Natural killer cell (primary cell): ENCODE data around the gene SAA2. TPM values are rescaled to one million over a fixed set of nuclear protein-coding genes. Genes with fewer than 3 reads are reported as not detected.
"Not testable (repeated sequence)": the region's sequence is repeated elsewhere in the genome, so short reads cannot be mapped to it uniquely, and the experiment has no call there.

ENCODE experiments used
- ATAC-seq, 3 donors: fragments of 150-1000 bp in 2 of 3; fragments of 200-7000 bp in 1 of 3; cut with Tn5 transposase; 1 replicate in 1 of 3; 2 replicates in 2 of 3; pipeline ENCODE4 v1.10.0; 2021; ENCODE audit warnings: mild to moderate bottlenecking in 2 of 3, moderate library complexity in 2 of 3
- DNase-seq, 2 donors: peaks; one replicate each; pipeline versions ENCODE4 v3.0.0 to v3.0.0-alpha.2; 2013 to 2021; ENCODE audit warnings: mixed read lengths in 1 of 2
- H3K27ac ChIP-seq: one replicate; pipeline ENCODE4 v1.5.1; 2013; ENCODE audit warnings: mild to moderate bottlenecking, low read length
- H3K27me3 ChIP-seq: one replicate; pipeline ENCODE4 v1.6.1; 2013; ENCODE audit warnings: low read length; ENCODE audit not compliant: control insufficient read depth, insufficient read depth
- H3K36me3 ChIP-seq: one replicate; pipeline ENCODE4 v1.6.1; 2013; ENCODE audit warnings: low read length; ENCODE audit not compliant: control insufficient read depth, insufficient read depth
- H3K4me1 ChIP-seq: one replicate; pipeline ENCODE4 v1.6.1; 2013; ENCODE audit warnings: low read length; ENCODE audit not compliant: control insufficient read depth, insufficient read depth
- H3K4me3 ChIP-seq: one replicate; pipeline ENCODE4 v1.5.1; 2013; ENCODE audit warnings: low read length
- H3K9me3 ChIP-seq: one replicate; pipeline ENCODE4 v1.6.1; 2013; ENCODE audit warnings: low read length; ENCODE audit not compliant: control insufficient read depth, insufficient read depth
- H3K27ac Mint-ChIP-seq, 2 donors: one replicate each; pipeline ENCODE4 v1.8.0; 2022; ENCODE audit warnings: mild to moderate bottlenecking in 2 of 2, mixed read lengths in 2 of 2, moderate library complexity in 1 of 2
- H3K27me3 Mint-ChIP-seq, 2 donors: one replicate each; pipeline ENCODE4 v1.8.0; 2022; ENCODE audit warnings: low read depth in 2 of 2, mixed read lengths in 2 of 2
- H3K36me3 Mint-ChIP-seq: one replicate; pipeline ENCODE4 v1.8.0; 2022; ENCODE audit warnings: mixed read lengths
- H3K4me1 Mint-ChIP-seq, 2 donors: one replicate each; pipeline ENCODE4 v1.8.0; 2022; ENCODE audit warnings: mixed read lengths in 2 of 2
- H3K4me3 Mint-ChIP-seq: one replicate; pipeline ENCODE4 v1.8.0; 2022; ENCODE audit warnings: mild to moderate bottlenecking, moderate library complexity, mixed read lengths
- H3K9me3 Mint-ChIP-seq, 2 donors: one replicate each; pipeline ENCODE4 v1.8.0; 2022; ENCODE audit warnings: mixed read lengths in 2 of 2
- WGBS: methylation state at CpG from one replicate; pipeline ENCODE4 v1.1.7; 2013; ENCODE audit warnings: missing lambda C conversion rate; ENCODE audit not compliant: insufficient coverage; 5-methylcytosine and 5-hydroxymethylcytosine counted together
- intact Hi-C: fragments of 100-400 bp; cut with micrococcal nuclease; formaldehyde crosslinking; loops from one replicate; pipeline ENCODE4 v1.14.2; 2022
- total RNA-seq, 4 donors: library from RNA; stranded (reverse); fragments of 120-200 nt in 1 of 4; gene quantifications; one replicate each; pipeline versions ENCODE4 v1.2.3 to v1.2.4, GENCODE V29; 2013 to 2022
- TF ChIP-seq, protein P1 (sequence below): fragments of 200-600 bp; IDR thresholded peaks from one replicate; pipeline ENCODE4 v1.8.0; 2022; ENCODE audit warnings: antibody characterized with exemption

The SAA2 gene
- total RNA-seq, 3 donors from 2014 or later (not counting 1 experiment from before 2014, with no cell fraction given): not detected

GRCh38 chr11:18204220-18204619, 44.2 kb downstream of the SAA2 start:
- Mint-ChIP-seq H3K27me3 (peaks cover 49 to 68% of the 10 kb centered on the region in 2 donors), H3K9me3 (no peaks in the 10 kb centered on the region), H3K4me3 (no peak overlapping the region), H3K4me1 (no peaks in the 10 kb centered on the region), H3K27ac (no peak overlapping the region), H3K36me3 (no peaks in the 10 kb centered on the region)
- DNase-seq (no peak), ATAC-seq (no peak)
- no peak overlapping the region for H3K4me3 ChIP-seq
- H3K27ac ChIP-seq: no peak overlapping the region
- WGBS: 87% methylated on average over 3 of the region's 3 CpGs
- no peaks in the 10 kb centered on the region for H3K9me3 ChIP-seq
- peaks cover 3% of the 10 kb centered on the region for H3K27me3 ChIP-seq
- TF ChIP-seq, protein P1, sequence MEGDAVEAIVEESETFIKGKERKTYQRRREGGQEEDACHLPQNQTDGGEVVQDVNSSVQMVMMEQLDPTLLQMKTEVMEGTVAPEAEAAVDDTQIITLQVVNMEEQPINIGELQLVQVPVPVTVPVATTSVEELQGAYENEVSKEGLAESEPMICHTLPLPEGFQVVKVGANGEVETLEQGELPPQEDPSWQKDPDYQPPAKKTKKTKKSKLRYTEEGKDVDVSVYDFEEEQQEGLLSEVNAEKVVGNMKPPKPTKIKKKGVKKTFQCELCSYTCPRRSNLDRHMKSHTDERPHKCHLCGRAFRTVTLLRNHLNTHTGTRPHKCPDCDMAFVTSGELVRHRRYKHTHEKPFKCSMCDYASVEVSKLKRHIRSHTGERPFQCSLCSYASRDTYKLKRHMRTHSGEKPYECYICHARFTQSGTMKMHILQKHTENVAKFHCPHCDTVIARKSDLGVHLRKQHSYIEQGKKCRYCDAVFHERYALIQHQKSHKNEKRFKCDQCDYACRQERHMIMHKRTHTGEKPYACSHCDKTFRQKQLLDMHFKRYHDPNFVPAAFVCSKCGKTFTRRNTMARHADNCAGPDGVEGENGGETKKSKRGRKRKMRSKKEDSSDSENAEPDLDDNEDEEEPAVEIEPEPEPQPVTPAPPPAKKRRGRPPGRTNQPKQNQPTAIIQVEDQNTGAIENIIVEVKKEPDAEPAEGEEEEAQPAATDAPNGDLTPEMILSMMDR: no peak
- no peaks in the 10 kb centered on the region for H3K36me3 ChIP-seq
- intact Hi-C loops: no loop called here
- H3K4me1 ChIP-seq: no peaks in the 10 kb centered on the region

DNA sequence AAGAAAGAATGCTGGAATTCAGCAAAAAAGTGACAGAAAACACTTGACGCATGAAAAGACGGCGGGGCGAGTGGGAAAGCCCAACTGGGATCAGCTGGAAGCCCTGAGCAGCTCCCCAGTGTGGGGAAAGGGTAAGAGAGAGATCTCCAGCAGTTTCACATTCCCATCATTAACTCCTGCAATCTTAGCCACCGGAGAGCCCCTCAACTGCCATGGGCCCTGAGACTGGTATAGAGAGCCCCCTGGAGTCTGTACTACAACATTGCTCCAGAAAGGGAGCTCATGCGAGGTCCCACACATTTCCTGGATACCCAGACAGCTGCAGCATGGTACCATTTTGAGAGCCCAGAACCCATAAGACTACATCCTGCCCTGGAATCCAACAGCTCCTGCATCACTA, 44.7 kb downstream of the SAA2 start:
- Histone ChIP-seq H3K36me3 (no peaks in the 10 kb centered on the region), H3K27me3 (peaks cover 3% of the 10 kb centered on the region), H3K4me3 (no peak overlapping the region), H3K4me1 (no peaks in the 10 kb centered on the region), H3K9me3 (no peaks in the 10 kb centered on the region), H3K27ac (no peak overlapping the region)
- peaks cover 49 to 73% of the 10 kb centered on the region in 2 donors for H3K27me3 Mint-ChIP-seq
- no peaks in the 10 kb centered on the region for H3K4me1 Mint-ChIP-seq
- DNase-seq: no peak
- H3K27ac Mint-ChIP-seq: no peak overlapping the region
- intact Hi-C loops: no loop called here
- TF ChIP-seq, protein P1: no peak
- no peak overlapping the region for H3K4me3 Mint-ChIP-seq
- WGBS: 35% methylated on average over 6 of the region's 6 CpGs
- no peaks in the 10 kb centered on the region for H3K9me3 Mint-ChIP-seq
- no peak for ATAC-seq
- H3K36me3 Mint-ChIP-seq: no peaks in the 10 kb centered on the region

DNA sequence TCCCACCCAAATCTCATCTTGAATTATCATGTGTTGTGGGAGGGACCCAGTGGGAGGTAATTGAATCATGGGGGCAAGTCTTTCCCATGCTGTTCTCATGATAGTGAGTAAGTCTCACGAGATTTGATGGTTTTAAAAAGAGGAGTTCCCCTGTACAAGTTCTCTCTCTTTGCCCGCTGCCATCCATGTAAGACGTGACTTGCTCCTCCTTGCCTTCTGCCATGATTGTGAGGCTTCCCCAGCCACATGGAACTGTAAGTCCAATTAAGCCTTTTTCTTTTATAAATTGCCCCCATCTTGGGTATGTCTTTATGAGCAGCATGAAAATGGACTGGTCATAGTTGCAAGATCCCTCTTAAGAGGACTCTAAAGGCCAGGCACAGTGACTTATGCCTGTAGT, 50.7 kb downstream of the SAA2 start:
- H3K4me1 ChIP-seq, H3K4me3 Mint-ChIP-seq, H3K27ac Mint-ChIP-seq, H3K4me3 ChIP-seq, H3K36me3 Mint-ChIP-seq, H3K27me3 ChIP-seq, H3K27ac ChIP-seq, DNase-seq, H3K9me3 Mint-ChIP-seq, H3K9me3 ChIP-seq, H3K36me3 ChIP-seq, intact Hi-C loops, ATAC-seq, H3K4me1 Mint-ChIP-seq: not testable (repeated sequence)
- WGBS: 63% methylated on average over 3 of the region's 3 CpGs
- peaks cover 29 to 53% of the 10 kb centered on the region in 2 donors for H3K27me3 Mint-ChIP-seq

DNA sequence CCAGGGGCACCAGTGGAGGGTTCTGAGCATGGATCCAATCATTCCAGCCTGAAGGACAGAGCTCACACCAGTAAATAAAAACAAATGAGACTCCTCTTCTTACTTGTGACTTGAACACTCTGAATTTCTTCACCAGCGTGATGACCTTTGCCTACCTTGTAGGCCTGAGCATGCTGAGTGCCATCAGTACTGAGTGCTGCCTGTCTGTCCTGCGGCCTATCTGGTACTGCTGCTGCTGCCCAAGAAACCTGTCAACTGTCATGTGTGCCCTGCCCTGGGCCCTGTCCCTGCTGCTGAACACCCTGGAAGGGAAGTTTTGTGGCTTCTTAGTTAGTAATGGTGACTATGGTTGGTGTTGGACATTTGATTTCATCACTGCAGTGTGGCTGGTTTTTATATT, 51.9 kb downstream of the SAA2 start:
- Histone ChIP-seq H3K27me3 (no peaks in the 10 kb centered on the region), H3K36me3 (no peaks in the 10 kb centered on the region), H3K4me1 (no peaks in the 10 kb centered on the region), H3K9me3 (no peaks in the 10 kb centered on the region), H3K4me3 (no peak overlapping the region), H3K27ac (no peak overlapping the region)
- Mint-ChIP-seq H3K4me3 (no peak overlapping the region), H3K27me3 (peaks cover 23 to 45% of the 10 kb centered on the region in 2 donors), H3K36me3 (no peaks in the 10 kb centered on the region), H3K4me1 (no peaks in the 10 kb centered on the region), H3K9me3 (no peaks in the 10 kb centered on the region), H3K27ac (no peak overlapping the region)
- no peak for DNase-seq
- TF ChIP-seq, protein P1: no peak
- WGBS: 96% methylated on average over 2 of the region's 2 CpGs
- no peak for ATAC-seq
- intact Hi-C loops: no loop called here

Other genes with a start within 250 kb of the SAA2 start
- 10 to 100 TPM; 67.5 to 78.6 (median 69.4) TPM for gene SERGEF, start 235.6 kb downstream of the SAA2 start, total RNA-seq
- 1 to 10 TPM; 1.1 to 1.4 (median 1.3) TPM for gene TPH1, start 202.4 kb downstream of the SAA2 start, total RNA-seq
- gene SAAL1, start 142.6 kb downstream of the SAA2 start, total RNA-seq: 10 to 100 TPM; 27.8 to 32.7 (median 29.5) TPM
- gene MRGPRX3, start 116.1 kb downstream of the SAA2 start, total RNA-seq: not detected
- not detected for gene MRGPRX4, start 75.8 kb downstream of the SAA2 start, total RNA-seq
- gene SAA4, start 11.9 kb downstream of the SAA2 start, total RNA-seq: under 1 TPM in 1 of 3 donors, not detected in 2; 0.54 TPM
- not detected for gene SAA1, start 17.6 kb upstream of the SAA2 start, total RNA-seq
- 10 to 100 TPM; 11.5 to 14.5 (median 14.0) TPM for gene HPS5, start 73.5 kb upstream of the SAA2 start, total RNA-seq
- 10 to 100 TPM; 18.4 to 31.5 (median 22.4) TPM for gene GTF2H1, start 73.9 kb upstream of the SAA2 start, total RNA-seq
- 100 to 1,000 TPM; 217 to 275 (median 228) TPM for gene LDHA, start 145.9 kb upstream of the SAA2 start, total RNA-seq
- not detected for gene LDHC, start 163.7 kb upstream of the SAA2 start, total RNA-seq
- under 1 TPM; 0.15 to 0.82 (median 0.72) TPM for gene LDHAL6A, start 207.2 kb upstream of the SAA2 start, total RNA-seq